Transverse colon (tissue), 4 donors: ENCODE results near the gene CDK14. TPM values are rescaled to one million over a fixed set of nuclear protein-coding genes. Genes with fewer than 3 reads are reported as not detected.

Experiments
- DNase-seq: peaks from one replicate; pipeline ENCODE4 v3.0.0-alpha.2; 2019
- H3K27ac ChIP-seq, 4 donors: fragments of 200-600 bp; sonication (generic); 2 replicates each; pipeline ENCODE4 v1.5.1; 2016 to 2018; ENCODE audit warnings: inconsistent platforms in 4 of 4
- H3K27me3 ChIP-seq: fragments of 200-600 bp; sonication (generic); 2 replicates; pipeline ENCODE4 v1.5.1; 2017; ENCODE audit warnings: inconsistent platforms
- H3K36me3 ChIP-seq, 4 donors: fragments of 200-600 bp; sonication (generic); 2 replicates each; pipeline ENCODE4 v1.5.1; 2017 to 2019; ENCODE audit warnings: inconsistent platforms in 4 of 4
- H3K4me1 ChIP-seq, 4 donors: fragments of 200-600 bp; sonication (generic); 2 replicates each; pipeline ENCODE4 v1.5.1; 2017 to 2020; ENCODE audit warnings: inconsistent platforms in 4 of 4
- H3K4me3 ChIP-seq, 4 donors: fragments of 200-600 bp; sonication (generic); 1 replicate in 1 of 4; 2 replicates in 3 of 4; pipeline versions ENCODE4 v1.5.1 to v1.6.1; 2017 to 2019; ENCODE audit warnings: inconsistent platforms in 4 of 4
- H3K9me3 ChIP-seq, 2 donors: fragments of 200-600 bp; sonication (generic); 2 replicates each; pipeline ENCODE4 v1.5.1; 2017 to 2019; ENCODE audit warnings: inconsistent platforms in 2 of 2
- CTCF ChIP-seq, 5 experiments: fragments of 200-600 bp in 3 of 5; fragments of 450-650 bp in 2 of 5; sonication (generic) in 3 of 5; IDR thresholded peaks; 1 replicate in 2 of 5; 2 replicates in 3 of 5; pipeline ENCODE4 v1.5.1; 2016 to 2017; ENCODE audit warnings: antibody characterized with exemption in 5 of 5, inconsistent platforms in 3 of 5, mild to moderate bottlenecking in 2 of 5, moderate library complexity in 1 of 5
- EP300 ChIP-seq: sonication (generic); formaldehyde crosslinking; IDR thresholded peaks from one replicate; pipeline ENCODE4 v1.6.1; 2017; ENCODE audit warnings: antibody characterized with exemption, low read depth
- POLR2A ChIP-seq: fragments of 450-650 bp; IDR thresholded peaks from one replicate; pipeline ENCODE4 v1.6.1; 2016; ENCODE audit warnings: antibody characterized with exemption, mild to moderate bottlenecking, moderate library complexity
- POLR2AphosphoS5 ChIP-seq, 3 donors: sonication (generic); formaldehyde crosslinking; IDR thresholded peaks; one replicate each; pipeline ENCODE4 v1.6.1; 2016; ENCODE audit warnings: antibody characterized with exemption in 3 of 3
- WGBS, 2 donors: methylation state at CpG; one replicate each; pipeline ENCODE4 v1.1.5; 2018; ENCODE audit warnings: low coverage in 1 of 2; 5-methylcytosine and 5-hydroxymethylcytosine counted together
- in situ Hi-C, 4 donors: fragments of 200-750 bp; cut with MboI; loops; one replicate each; pipeline versions ENCODE4 v1.15.0 to v1.15.1; 2017; ENCODE audit warnings: low sequenced_read_pairs in 3 of 4, low pct_ligation_motif_present in 1 of 4, low pct_unique_long_range_greater_than_20kb in 1 of 4
- intact Hi-C: fragments of 100-400 bp; cut with DNase I; formaldehyde crosslinking; loops from one replicate; pipeline ENCODE4 v1.15.1; 2023; ENCODE audit warnings: low total_unique reads
- total RNA-seq, 4 donors: library from RNA; depleted of rRNA; stranded (reverse); fragments of >200 nt; gene quantifications; one replicate each; pipeline ENCODE4 v1.1.0, GENCODE V29; 2016

CDK14 gene
- total RNA-seq, 4 donors from 2014 or later: 0.40 to 15.4 (median 4.8) TPM

DNA sequence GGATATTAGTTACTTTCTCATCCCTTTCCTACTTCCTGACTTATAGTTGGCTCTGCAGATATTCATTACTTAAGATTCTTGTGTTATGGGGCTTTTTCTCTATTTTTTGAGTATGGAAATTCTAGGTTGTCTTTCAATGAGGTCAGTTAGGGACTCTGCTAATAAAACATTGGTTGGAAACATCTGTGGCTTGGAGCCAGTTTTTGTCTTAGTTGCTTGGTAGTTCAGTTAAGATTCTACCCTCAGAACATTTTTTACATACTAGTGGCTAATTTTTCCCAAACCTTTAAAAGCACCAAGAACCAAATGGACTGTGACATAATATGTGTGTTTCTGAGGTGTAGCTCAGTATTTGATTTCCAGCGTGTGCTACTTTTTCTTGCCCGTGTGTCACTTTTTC lies 362.5 kb downstream of the CDK14 start:
- WGBS, 2 donors: 43 to 66% methylated on average over 2 of the region's 2 CpGs
- in situ Hi-C loops: no loop called here

GRCh38 chr7:90961037-90961725 lies 365.1 kb downstream of the CDK14 start:
- H3K4me1 ChIP-seq: peaks cover 0 to 19% (median 7%) of the 10 kb centered on the region in 4 donors
- intact Hi-C loops: no loop called here
- no peak for DNase-seq
- no peaks in the 10 kb centered on the region for H3K9me3 ChIP-seq
- in situ Hi-C loops: no loop called here
- H3K36me3 ChIP-seq: no peaks in the 10 kb centered on the region
- H3K27ac ChIP-seq: no peak overlapping the region
- TF ChIP-seq POLR2AphosphoS5 (IDR thresholded peaks at IDR 0.05) (no peak), POLR2A (no peak), CTCF (IDR thresholded peaks at IDR 0.05) (no peak), EP300 (no peak)
- H3K27me3 ChIP-seq: no peaks in the 10 kb centered on the region
- no peak overlapping the region for H3K4me3 ChIP-seq
- 83 to 90% methylated on average over 1 of the region's 1 CpG for WGBS, 2 donors

More for the DNA sequence above, 362.5 kb downstream of the CDK14 start:
- Histone ChIP-seq H3K27ac (no peak overlapping the region), H3K27me3 (no peaks in the 10 kb centered on the region), H3K36me3 (no peaks in the 10 kb centered on the region), H3K4me3 (no peak overlapping the region), H3K4me1 (peaks cover 0 to 19% (median 7%) of the 10 kb centered on the region in 4 donors), H3K9me3 (no peaks in the 10 kb centered on the region)
- intact Hi-C loops: no loop called here
- DNase-seq: no peak
- TF ChIP-seq EP300 (no peak), CTCF (IDR thresholded peaks at IDR 0.05) (no peak), POLR2A (no peak), POLR2AphosphoS5 (IDR thresholded peaks at IDR 0.05) (no peak)

GRCh38 chr7:90965211-90965610 lies 369.1 kb downstream of the CDK14 start:
- TF ChIP-seq POLR2A (no peak), POLR2AphosphoS5 (IDR thresholded peaks at IDR 0.05) (no peak)
- intact Hi-C loops (no loop called here), in situ Hi-C loops (no loop called here)
- H3K36me3 ChIP-seq: no peaks in the 10 kb centered on the region
- no peak for DNase-seq
- 91 to 93% methylated on average over 2 of the region's 2 CpGs for WGBS, 2 donors
- H3K4me1 ChIP-seq: no peaks in the 10 kb centered on the region
- H3K27me3 ChIP-seq: no peaks in the 10 kb centered on the region
- no peaks in the 10 kb centered on the region for H3K9me3 ChIP-seq
- no peak overlapping the region for H3K4me3 ChIP-seq
- no peak overlapping the region for H3K27ac ChIP-seq

DNA sequence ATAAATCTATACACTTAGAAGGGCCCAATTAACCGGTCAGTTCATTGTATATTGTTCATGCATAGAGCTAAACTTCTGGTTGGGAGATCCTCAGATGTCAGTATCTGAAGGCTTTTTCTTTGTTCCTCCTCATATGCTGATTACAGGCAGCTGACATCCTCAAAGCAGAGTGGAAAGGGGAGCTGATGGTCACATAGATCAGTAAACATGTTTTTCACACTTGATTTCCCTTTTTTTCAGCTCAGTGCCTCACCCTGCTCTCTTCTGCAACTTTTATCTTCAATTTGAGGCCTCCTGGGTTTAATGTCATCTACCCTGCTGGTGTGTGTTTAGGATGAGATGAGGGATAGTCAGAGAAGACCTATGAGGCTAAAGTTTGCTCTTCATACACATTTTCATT lies 370.2 kb downstream of the CDK14 start:
- Histone ChIP-seq H3K27me3 (no peaks in the 10 kb centered on the region), H3K27ac (no peak overlapping the region), H3K9me3 (no peaks in the 10 kb centered on the region), H3K4me1 (no peaks in the 10 kb centered on the region), H3K36me3 (no peaks in the 10 kb centered on the region), H3K4me3 (no peak overlapping the region)
- intact Hi-C loops (no loop called here), in situ Hi-C loops (no loop called here)
- WGBS, 2 donors: 82 to 93% methylated on average over 1 of the region's 1 CpG
- DNase-seq: no peak
- no peak for TF ChIP-seq POLR2A
- no peak for TF ChIP-seq POLR2AphosphoS5 (IDR thresholded peaks at IDR 0.05)
- TF ChIP-seq CTCF (IDR thresholded peaks at IDR 0.05): no peak
- no peak for TF ChIP-seq EP300

DNA sequence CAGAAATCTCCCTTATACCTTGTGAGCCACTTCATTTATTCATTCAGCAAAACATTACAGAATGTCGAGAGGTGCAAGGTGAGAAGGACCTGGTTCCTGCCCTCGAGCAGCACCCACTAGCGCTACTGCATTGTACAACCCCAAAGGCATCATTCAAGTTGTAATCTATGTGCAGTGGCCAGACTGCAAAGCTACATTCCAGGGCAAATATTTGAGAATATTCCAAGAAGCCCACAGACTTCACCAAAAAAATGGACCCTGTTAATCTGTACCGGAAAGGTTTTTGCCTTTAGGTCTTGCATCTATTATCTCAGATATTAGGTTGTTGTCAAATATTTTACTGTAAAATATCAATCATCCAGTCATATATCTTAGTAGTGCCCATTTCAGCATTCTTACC lies 372.8 kb downstream of the CDK14 start:
- H3K27me3 ChIP-seq: no peaks in the 10 kb centered on the region
- no peak overlapping the region for H3K27ac ChIP-seq
- in situ Hi-C loops (no loop called here), intact Hi-C loops (no loop called here)
- TF ChIP-seq POLR2AphosphoS5 (IDR thresholded peaks at IDR 0.05): no peak
- no peak for TF ChIP-seq POLR2A
- TF ChIP-seq EP300: no peak
- no peak for TF ChIP-seq CTCF (IDR thresholded peaks at IDR 0.05)
- H3K4me3 ChIP-seq: no peak overlapping the region
- DNase-seq: no peak
- H3K36me3 ChIP-seq: no peaks in the 10 kb centered on the region
- no peaks in the 10 kb centered on the region for H3K4me1 ChIP-seq
- 80 to 96% methylated on average over 4 of the region's 4 CpGs for WGBS, 2 donors
- H3K9me3 ChIP-seq: peaks cover 0 to 3% of the 10 kb centered on the region in 2 donors
